GM12878 (cell line): ENCODE results near the gene LYSMD2. TPM values are rescaled to one million over a fixed set of nuclear protein-coding genes. Genes with fewer than 3 reads are reported as not detected.
A peak's percentile ranks its signal among the peaks of the same experiment; 100 is the strongest.

ENCODE experiments used
- ATAC-seq: fragments of 200-7000 bp; cut with Tn5 transposase; 3 replicates; pipeline ENCODE4 v1.9.1; 2020; ENCODE audit warnings: mild to moderate bottlenecking, moderate library complexity
- BruUV-seq: library from RNA; stranded (reverse); fragments of 400-500 nt; replicated peaks from 2 replicates; lab custom pipeline; 2021; lab: Mats Ljungman, UMichigan
- CTCF ChIA-PET: fragments of 300-600 bp; sonication (Branson Sonifier 250); formaldehyde crosslinking; extraction: SDS; loops from one replicate; lab custom pipeline; 2021; ENCODE audit warnings: inconsistent platforms; lab: Yijun Ruan, JAX
- POLR2A ChIA-PET: fragments of 350-600 bp; formaldehyde crosslinking; extraction: SDS; loops from one replicate; lab custom pipeline; 2021; ENCODE audit warnings: inconsistent platforms; lab: Charles Lee
- RAD21 ChIA-PET: fragments of 300-600 bp; sonication (Branson Sonifier 250); formaldehyde crosslinking; loops from one replicate; lab custom pipeline; 2023; ENCODE audit warnings: antibody characterized with exemption; ENCODE audit not compliant: unreplicated experiment; lab: Charles Lee
- SMC1A ChIA-PET: fragments of 300-600 bp; sonication (Branson Sonifier 250); formaldehyde crosslinking; loops from one replicate; lab custom pipeline; 2023; ENCODE audit not compliant: unreplicated experiment, uncharacterized antibody; lab: Charles Lee
- DNase-seq: peaks from one replicate; pipeline ENCODE4 v3.0.0-alpha.2; 2011; ENCODE audit warnings: low read depth, low spot score
- FAIRE-seq: peaks from 3 replicates; lab custom pipeline; 2011; peaks lifted over from hg19 to GRCh38; lab: Jason Lieb, UNC
- H2AFZ ChIP-seq: 2 replicates; pipeline ENCODE4 v1.6.0; 2011; ENCODE audit warnings: low read depth, low read length, control low read depth; ENCODE audit not compliant: control insufficient read depth
- H3K27ac ChIP-seq: 2 replicates; pipeline ENCODE4 v1.5.1; 2011; ENCODE audit warnings: control low read depth; ENCODE audit not compliant: control insufficient read depth, insufficient read depth
- H3K27me3 ChIP-seq, 2 experiments: replicated peaks in 1 of 2; 2 replicates each; pipeline versions ENCODE4 v1.6.0 to v1.6.1; 2011; ENCODE audit warnings: low read length in 1 of 2; ENCODE audit not compliant: control insufficient read depth in 2 of 2, insufficient read depth in 2 of 2
- H3K36me3 ChIP-seq, 2 experiments: 2 replicates each; pipeline ENCODE4 v1.5.1; 2011; ENCODE audit warnings: low read length in 1 of 2; ENCODE audit not compliant: control insufficient read depth in 2 of 2, insufficient read depth in 2 of 2
- H3K4me1 ChIP-seq: 2 replicates; pipeline ENCODE4 v1.6.1; 2011; ENCODE audit warnings: mild to moderate bottlenecking, low read length, moderate library complexity, mixed read lengths; ENCODE audit not compliant: control insufficient read depth, insufficient read depth
- H3K4me2 ChIP-seq: 2 replicates; pipeline ENCODE4 v1.6.0; 2011; ENCODE audit warnings: control low read depth; ENCODE audit not compliant: control insufficient read depth, insufficient read depth
- H3K4me3 ChIP-seq: fragments of 200-600 bp; sonication (generic); 2 replicates; pipeline ENCODE4 v1.5.1; 2016
- H3K79me2 ChIP-seq: 2 replicates; pipeline ENCODE4 v1.6.0; 2011; ENCODE audit warnings: low read length; ENCODE audit not compliant: control insufficient read depth, insufficient read depth
- H3K9ac ChIP-seq: 2 replicates; pipeline ENCODE4 v1.8.0; 2011; ENCODE audit warnings: low read length, control low read depth, mixed read lengths; ENCODE audit not compliant: control insufficient read depth, insufficient read depth
- H3K9me3 ChIP-seq: replicated peaks from 3 replicates; pipeline ENCODE4 v1.5.1; 2011; ENCODE audit warnings: mild to moderate bottlenecking, low read length; ENCODE audit not compliant: control insufficient read depth, insufficient read depth
- H4K20me1 ChIP-seq: 2 replicates; pipeline ENCODE4 v1.6.0; 2011; ENCODE audit not compliant: control insufficient read depth, insufficient read depth
- ETV6 ChIP-seq, 2 experiments: fragments of 450-650 bp in 1 of 2; IDR thresholded peaks in 1 of 2; conservative IDR thresholded peaks in 1 of 2; 2 replicates each; pipeline ENCODE4 v1.6.1; 2014; ENCODE audit warnings: antibody characterized with exemption in 1 of 2, borderline replicate concordance in 1 of 2, low read depth in 1 of 2, mild to moderate bottlenecking in 1 of 2, moderate library complexity in 1 of 2
- HCFC1 ChIP-seq: fragments of 150-350 bp; IDR thresholded peaks from 2 replicates; pipeline ENCODE4 v1.6.1; 2014; ENCODE audit warnings: low read length
- MYB ChIP-seq: fragments of 150-350 bp; IDR thresholded peaks from 2 replicates; pipeline ENCODE4 v1.6.1; 2014; ENCODE audit warnings: mild to moderate bottlenecking, low read depth, low read length, borderline replicate concordance
- RAD21 ChIP-seq: IDR thresholded peaks from 2 replicates; pipeline ENCODE4 v1.6.1; 2011; ENCODE audit warnings: mild to moderate bottlenecking, low read depth, low read length, moderate library complexity; ENCODE audit not compliant: insufficient read depth
- RUNX3 ChIP-seq: IDR thresholded peaks from 2 replicates; pipeline ENCODE4 v1.6.1; 2012; ENCODE audit warnings: low read length, inconsistent platforms
- SMC3 ChIP-seq: IDR thresholded peaks from 2 replicates; pipeline ENCODE4 v1.6.1; 2011; ENCODE audit warnings: low read length, improper control_type of control experiment, borderline replicate concordance
- YY1 ChIP-seq: IDR thresholded peaks from 2 replicates; pipeline ENCODE4 v1.6.1; 2011; ENCODE audit warnings: low read depth, mild to moderate bottlenecking, low read length
- WGBS: methylation state at CpG from one replicate; pipeline ENCODE4 v1.1.6; 2016; ENCODE audit warnings: low lambda C conversion rate; ENCODE audit not compliant: insufficient replicate concordance, insufficient coverage; ENCODE audit errors: missing lambda C conversion rate; 5-methylcytosine and 5-hydroxymethylcytosine counted together
- in situ Hi-C: fragments of 300-500 bp; cut with MboI; formaldehyde crosslinking; loops from 9 replicates; pipeline ENCODE4 v1.14.3; 2018; ENCODE audit warnings: mixed read lengths
- intact Hi-C: fragments of 100-400 bp; cut with micrococcal nuclease; formaldehyde crosslinking; loops from one replicate; pipeline ENCODE4 v1.14.2; 2022; ENCODE audit not compliant: unreplicated experiment
- polyA plus RNA-seq, 11 experiments: library from polyadenylated mRNA; depleted of rRNA in 4 of 11; unstranded in 6 of 11; stranded (reverse) in 5 of 11; fragments of >200 nt; fragmentation: Nextera tagmentation in 4 of 11; fragmentation: Illumina TruSeq in 1 of 11; extraction: Ambion mirVana in 4 of 11; extraction: Trizol in 1 of 11; gene quantifications; 1 replicate in 1 of 11; 2 replicates in 10 of 11; pipeline versions ENCODE4 v1.2.1 to v1.2.3, GENCODE V29; 2011 to 2016; ENCODE audit warnings: inconsistent platforms in 2 of 11, missing spikeins in 2 of 11, low read depth in 1 of 11
- total RNA-seq, 4 experiments: library from RNA; depleted of rRNA in 3 of 4; stranded (reverse); fragments of >200 nt in 3 of 4; fragmentation: Illumina TruSeq in 1 of 4; extraction: Trizol in 1 of 4; gene quantifications; 2 replicates each; pipeline versions ENCODE4 v1.2.1 to v1.2.3, GENCODE V29; 2013 to 2021
- TF ChIP-seq, protein P1 (sequence below): IDR thresholded peaks from 2 replicates; pipeline ENCODE4 v1.6.1; 2012; ENCODE audit warnings: low read depth, low read length, improper control_type of control experiment
- TF ChIP-seq, protein P2 (sequence below): fragments of 450-650 bp; IDR thresholded peaks from 2 replicates; pipeline ENCODE4 v1.6.1; 2018; ENCODE audit warnings: mild to moderate bottlenecking, low read depth, moderate library complexity; ENCODE audit not compliant: partially characterized antibody
- TF ChIP-seq, protein P3 (sequence below): fragments of 450-650 bp; IDR thresholded peaks from 2 replicates; pipeline ENCODE4 v1.6.1; 2017; ENCODE audit warnings: mild to moderate bottlenecking
- TF ChIP-seq, protein P4 (sequence below): IDR thresholded peaks from 2 replicates; pipeline ENCODE4 v1.6.1; 2012; ENCODE audit warnings: low read length, inconsistent platforms
- TF ChIP-seq, protein P5 (sequence below), 3 experiments: IDR thresholded peaks in 2 of 3; conservative IDR thresholded peaks in 1 of 3; 2 replicates each; pipeline ENCODE4 v1.5.1; 2011; ENCODE audit warnings: low read depth in 3 of 3, low read length in 3 of 3, mild to moderate bottlenecking in 3 of 3, control low read depth in 2 of 3, moderate library complexity in 2 of 3, inconsistent platforms in 1 of 3, mixed read lengths in 1 of 3; ENCODE audit not compliant: control insufficient read depth in 2 of 3, insufficient read depth in 1 of 3; ENCODE audit errors: extremely low read depth in 1 of 3

Gene LYSMD2
- total and polyA plus RNA-seq, 10 of the 15 experiments (the other 5 are each of a cell fraction or from before 2014, with no cell fraction given) = 30.5 to 61.3 (median 45.4) TPM

DNA sequence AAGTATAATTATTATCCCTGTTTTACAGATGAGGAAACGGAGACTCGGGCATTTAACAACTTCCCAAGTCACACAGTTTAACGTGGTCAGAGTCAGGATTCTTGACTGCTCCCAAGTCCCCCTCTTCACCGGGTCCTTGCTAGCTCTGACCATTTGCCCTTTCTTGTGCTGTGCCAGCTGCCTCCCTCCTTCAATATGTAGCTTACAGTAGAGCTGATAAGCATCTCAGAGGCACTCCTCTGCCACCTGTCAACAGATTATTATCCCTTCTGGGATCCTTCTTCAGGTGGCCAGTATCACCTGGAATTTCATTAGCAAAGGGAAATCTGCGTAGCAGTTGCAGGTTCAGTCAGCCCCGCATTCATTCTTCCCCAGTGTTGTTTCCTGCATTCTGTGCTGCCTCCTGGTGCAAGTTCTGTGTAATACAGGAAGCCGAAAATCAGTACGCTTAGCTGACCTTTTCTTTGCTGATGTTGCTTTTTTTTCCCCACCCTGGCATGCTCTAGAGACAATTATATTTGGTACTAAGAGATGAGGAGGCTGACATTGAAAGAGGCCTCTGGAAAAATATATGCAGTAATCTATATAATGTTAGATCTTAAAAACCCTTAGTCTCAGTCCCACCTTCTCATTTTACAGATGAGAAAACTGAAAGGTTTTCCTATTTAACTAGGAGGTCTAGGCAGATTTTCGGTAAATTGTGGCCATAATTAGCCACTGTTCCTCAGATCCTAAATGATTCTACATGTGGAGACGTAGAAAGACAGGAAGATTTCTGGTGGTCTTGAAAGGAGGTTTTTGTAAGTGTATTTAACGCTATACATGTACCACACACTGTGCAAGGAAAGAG lies 38.7 kb upstream of the LYSMD2 start:
- FAIRE-seq (peak; percentile 92), ATAC-seq (peak; percentile 94), DNase-seq (peak; percentile 30)
- Histone ChIP-seq H3K36me3 (no peaks in the 10 kb centered on the region), H3K27me3 (no peaks in the 10 kb centered on the region), H3K4me1 (no peaks in the 10 kb centered on the region), H3K79me2 (no peaks in the 10 kb centered on the region), H4K20me1 (no peaks in the 10 kb centered on the region), H3K4me3 (no peak overlapping the region), H2AFZ (peak overlapping the region; percentile 22), H3K9ac (no peak overlapping the region), H3K9me3 (no peaks in the 10 kb centered on the region), H3K27ac (no peak overlapping the region), H3K4me2 (no peak overlapping the region)
- SMC1A ChIA-PET = interaction anchor here (0.6 to 4.8 kb wide), 39 partner anchors 9 to 613 kb away, joined by 3 to 170 read pairs (median 5); partner anchors contain the start of genes LYSMD2 and SCG3
- intact Hi-C loops = loop anchor here (2.0 to 5.0 kb wide), 2 partner anchors 39 to 239 kb away; partner anchors contain the start of gene LYSMD2
- in situ Hi-C loops = no loop called here
- CTCF ChIA-PET = interaction anchor here (0.5 to 6.6 kb wide), 62 partner anchors 8 to 548 kb away, joined by 3 to 314 read pairs (median 6); partner anchors contain the start of genes DMXL2, LYSMD2 and SCG3
- BruUV-seq = no TSS peak
- WGBS = 60% methylated on average over 11 of the region's 11 CpGs
- POLR2A ChIA-PET = interaction anchor here (1.0 to 1.6 kb wide), 3 partner anchors 40 to 126 kb away, joined by 3 to 6 read pairs (median 5); no protein-coding TSS in a partner anchor
- RAD21 ChIA-PET = interaction anchor here (0.6 to 8.8 kb wide), 27 partner anchors 9 to 613 kb away, joined by 3 to 232 read pairs (median 4); partner anchors contain the start of gene LYSMD2
- TF ChIP-seq, protein P1, sequence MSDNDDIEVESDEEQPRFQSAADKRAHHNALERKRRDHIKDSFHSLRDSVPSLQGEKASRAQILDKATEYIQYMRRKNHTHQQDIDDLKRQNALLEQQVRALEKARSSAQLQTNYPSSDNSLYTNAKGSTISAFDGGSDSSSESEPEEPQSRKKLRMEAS = no peak
- TF ChIP-seq MYB (no peak), ETV6 (conservative IDR thresholded peaks at IDR 0.05 in 1 of 2, IDR thresholded peaks at IDR 0.05 in 1 of 2; ENCODE audit: borderline replicate concordance in 1 of 2, low read depth in 1 of 2) (0 out of 4 replicates have a peak, but pooled peaks of 1 of the 2 experiments have one; percentile 37), SMC3 (peak; percentile 96), RAD21 (peak; percentile 93), HCFC1 (no peak), YY1 (0 out of 2 replicates have a peak, but pooled peaks have one; percentile 26), RUNX3 (no peak)
- TF ChIP-seq, protein P2, sequence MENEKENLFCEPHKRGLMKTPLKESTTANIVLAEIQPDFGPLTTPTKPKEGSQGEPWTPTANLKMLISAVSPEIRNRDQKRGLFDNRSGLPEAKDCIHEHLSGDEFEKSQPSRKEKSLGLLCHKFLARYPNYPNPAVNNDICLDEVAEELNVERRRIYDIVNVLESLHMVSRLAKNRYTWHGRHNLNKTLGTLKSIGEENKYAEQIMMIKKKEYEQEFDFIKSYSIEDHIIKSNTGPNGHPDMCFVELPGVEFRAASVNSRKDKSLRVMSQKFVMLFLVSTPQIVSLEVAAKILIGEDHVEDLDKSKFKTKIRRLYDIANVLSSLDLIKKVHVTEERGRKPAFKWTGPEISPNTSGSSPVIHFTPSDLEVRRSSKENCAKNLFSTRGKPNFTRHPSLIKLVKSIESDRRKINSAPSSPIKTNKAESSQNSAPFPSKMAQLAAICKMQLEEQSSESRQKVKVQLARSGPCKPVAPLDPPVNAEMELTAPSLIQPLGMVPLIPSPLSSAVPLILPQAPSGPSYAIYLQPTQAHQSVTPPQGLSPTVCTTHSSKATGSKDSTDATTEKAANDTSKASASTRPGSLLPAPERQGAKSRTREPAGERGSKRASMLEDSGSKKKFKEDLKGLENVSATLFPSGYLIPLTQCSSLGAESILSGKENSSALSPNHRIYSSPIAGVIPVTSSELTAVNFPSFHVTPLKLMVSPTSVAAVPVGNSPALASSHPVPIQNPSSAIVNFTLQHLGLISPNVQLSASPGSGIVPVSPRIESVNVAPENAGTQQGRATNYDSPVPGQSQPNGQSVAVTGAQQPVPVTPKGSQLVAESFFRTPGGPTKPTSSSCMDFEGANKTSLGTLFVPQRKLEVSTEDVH = no peak
- TF ChIP-seq, protein P3, sequence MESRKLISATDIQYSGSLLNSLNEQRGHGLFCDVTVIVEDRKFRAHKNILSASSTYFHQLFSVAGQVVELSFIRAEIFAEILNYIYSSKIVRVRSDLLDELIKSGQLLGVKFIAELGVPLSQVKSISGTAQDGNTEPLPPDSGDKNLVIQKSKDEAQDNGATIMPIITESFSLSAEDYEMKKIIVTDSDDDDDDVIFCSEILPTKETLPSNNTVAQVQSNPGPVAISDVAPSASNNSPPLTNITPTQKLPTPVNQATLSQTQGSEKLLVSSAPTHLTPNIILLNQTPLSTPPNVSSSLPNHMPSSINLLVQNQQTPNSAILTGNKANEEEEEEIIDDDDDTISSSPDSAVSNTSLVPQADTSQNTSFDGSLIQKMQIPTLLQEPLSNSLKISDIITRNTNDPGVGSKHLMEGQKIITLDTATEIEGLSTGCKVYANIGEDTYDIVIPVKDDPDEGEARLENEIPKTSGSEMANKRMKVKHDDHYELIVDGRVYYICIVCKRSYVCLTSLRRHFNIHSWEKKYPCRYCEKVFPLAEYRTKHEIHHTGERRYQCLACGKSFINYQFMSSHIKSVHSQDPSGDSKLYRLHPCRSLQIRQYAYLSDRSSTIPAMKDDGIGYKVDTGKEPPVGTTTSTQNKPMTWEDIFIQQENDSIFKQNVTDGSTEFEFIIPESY = no peak
- TF ChIP-seq, protein P4, sequence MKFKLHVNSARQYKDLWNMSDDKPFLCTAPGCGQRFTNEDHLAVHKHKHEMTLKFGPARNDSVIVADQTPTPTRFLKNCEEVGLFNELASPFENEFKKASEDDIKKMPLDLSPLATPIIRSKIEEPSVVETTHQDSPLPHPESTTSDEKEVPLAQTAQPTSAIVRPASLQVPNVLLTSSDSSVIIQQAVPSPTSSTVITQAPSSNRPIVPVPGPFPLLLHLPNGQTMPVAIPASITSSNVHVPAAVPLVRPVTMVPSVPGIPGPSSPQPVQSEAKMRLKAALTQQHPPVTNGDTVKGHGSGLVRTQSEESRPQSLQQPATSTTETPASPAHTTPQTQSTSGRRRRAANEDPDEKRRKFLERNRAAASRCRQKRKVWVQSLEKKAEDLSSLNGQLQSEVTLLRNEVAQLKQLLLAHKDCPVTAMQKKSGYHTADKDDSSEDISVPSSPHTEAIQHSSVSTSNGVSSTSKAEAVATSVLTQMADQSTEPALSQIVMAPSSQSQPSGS = no peak
- TF ChIP-seq, protein P5, sequence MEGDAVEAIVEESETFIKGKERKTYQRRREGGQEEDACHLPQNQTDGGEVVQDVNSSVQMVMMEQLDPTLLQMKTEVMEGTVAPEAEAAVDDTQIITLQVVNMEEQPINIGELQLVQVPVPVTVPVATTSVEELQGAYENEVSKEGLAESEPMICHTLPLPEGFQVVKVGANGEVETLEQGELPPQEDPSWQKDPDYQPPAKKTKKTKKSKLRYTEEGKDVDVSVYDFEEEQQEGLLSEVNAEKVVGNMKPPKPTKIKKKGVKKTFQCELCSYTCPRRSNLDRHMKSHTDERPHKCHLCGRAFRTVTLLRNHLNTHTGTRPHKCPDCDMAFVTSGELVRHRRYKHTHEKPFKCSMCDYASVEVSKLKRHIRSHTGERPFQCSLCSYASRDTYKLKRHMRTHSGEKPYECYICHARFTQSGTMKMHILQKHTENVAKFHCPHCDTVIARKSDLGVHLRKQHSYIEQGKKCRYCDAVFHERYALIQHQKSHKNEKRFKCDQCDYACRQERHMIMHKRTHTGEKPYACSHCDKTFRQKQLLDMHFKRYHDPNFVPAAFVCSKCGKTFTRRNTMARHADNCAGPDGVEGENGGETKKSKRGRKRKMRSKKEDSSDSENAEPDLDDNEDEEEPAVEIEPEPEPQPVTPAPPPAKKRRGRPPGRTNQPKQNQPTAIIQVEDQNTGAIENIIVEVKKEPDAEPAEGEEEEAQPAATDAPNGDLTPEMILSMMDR (IDR thresholded peaks at IDR 0.05 in 2 of 3, conservative IDR thresholded peaks at IDR 0.05 in 1 of 3; ENCODE audit: control insufficient read depth in 2 of 3, extremely low read depth in 1 of 3, insufficient read depth in 1 of 3, low read depth in 3 of 3, low read length in 3 of 3) = peak; percentile 79 to 90 (median 83)
